Kidney (tissue), 14 donors: ENCODE measurements around the gene ZNF148. TPM values are rescaled to one million over a fixed set of nuclear protein-coding genes. Genes with fewer than 3 reads are reported as not detected.

ENCODE experiments used
- DNase-seq, 5 donors: peaks; one replicate each; pipeline ENCODE4 v3.0.0-alpha.2; 2013 to 2020
- FAIRE-seq: peaks from 2 replicates; lab custom pipeline; 2012; peaks lifted over from hg19 to GRCh38; lab: Jason Lieb, UNC
- H3K27ac ChIP-seq, 2 donors: one replicate each; pipeline ENCODE4 v1.7.0; 2013; ENCODE audit warnings: low read depth in 2 of 2, low read length in 2 of 2, inconsistent platforms in 1 of 2
- H3K27me3 ChIP-seq: one replicate; pipeline ENCODE4 v1.7.1; 2013; ENCODE audit warnings: low read length, inconsistent platforms; ENCODE audit not compliant: control insufficient read depth, insufficient read depth
- H3K36me3 ChIP-seq, 3 donors: one replicate each; pipeline versions ENCODE4 v1.7.0 to v1.7.1; 2013; ENCODE audit warnings: low read length in 3 of 3, control low read depth in 1 of 3, inconsistent platforms in 1 of 3; ENCODE audit not compliant: insufficient read depth in 3 of 3, control insufficient read depth in 2 of 3
- H3K4me1 ChIP-seq, 3 donors: one replicate each; pipeline versions ENCODE4 v1.7.0 to v1.7.1; 2013; ENCODE audit warnings: low read length in 3 of 3, inconsistent platforms in 1 of 3, low read depth in 1 of 3; ENCODE audit not compliant: control insufficient read depth in 2 of 3, insufficient read depth in 2 of 3
- H3K4me3 ChIP-seq, 3 donors: one replicate each; pipeline versions ENCODE4 v1.7.0 to v1.8.1; 2013; ENCODE audit warnings: low read length in 3 of 3, control low read depth in 1 of 3, inconsistent platforms in 1 of 3
- H3K9ac ChIP-seq, 3 donors: one replicate each; pipeline versions ENCODE4 v1.7.0 to v1.7.1; 2013; ENCODE audit warnings: low read length in 3 of 3, control low read depth in 1 of 3, inconsistent platforms in 1 of 3
- H3K9me3 ChIP-seq, 3 donors: one replicate each; pipeline versions ENCODE4 v1.7.0 to v1.7.1; 2013; ENCODE audit warnings: low read length in 3 of 3, control low read depth in 1 of 3, inconsistent platforms in 1 of 3; ENCODE audit not compliant: control insufficient read depth in 2 of 3, insufficient read depth in 1 of 3
- intact Hi-C: fragments of 100-400 bp; cut with DNase I; formaldehyde crosslinking; loops from one replicate; pipeline ENCODE4 v1.11.1; 2022
- polyA plus RNA-seq: library from polyadenylated mRNA; stranded (reverse); fragments of 350-450 nt; fragmentation: Illumina TruSeq; extraction: RNeasy Lipid Tissue Mini Kit (QIAGEN cat#74804); gene quantifications from one replicate; pipeline ENCODE4 v1.2.3, GENCODE V29; 2014; ENCODE audit warnings: low read depth, low replicate concordance; ENCODE audit not compliant: insufficient read depth
- total RNA-seq: library from RNA; stranded (reverse); fragmentation: NEBNext Ultra II Directional; extraction: Animal tissue kit (Norgen Biotek cat#: 25700); gene quantifications from one replicate; pipeline ENCODE4 v1.2.1, GENCODE V29; 2021
- TF ChIP-seq, protein P1 (sequence below): IDR thresholded peaks from 3 replicates; pipeline ENCODE4 v1.5.1; 2012; ENCODE audit warnings: mild to moderate bottlenecking, moderate library complexity, borderline replicate concordance; ENCODE audit not compliant: insufficient read depth; ENCODE audit errors: extremely low read depth
- donor health status: control.
- donor health status: control.
- donor health status: control.
- donor health status: control.
- donor health status: control.
- donor health status: DM: yes; HTN: yes; CAD: no.
- donor health status: Normal renal cell carcinoma (clear cell type).

Gene ZNF148
- total and polyA plus RNA-seq, 2 donors from 2014 or later: 5.4 to 74.4 TPM

DNA sequence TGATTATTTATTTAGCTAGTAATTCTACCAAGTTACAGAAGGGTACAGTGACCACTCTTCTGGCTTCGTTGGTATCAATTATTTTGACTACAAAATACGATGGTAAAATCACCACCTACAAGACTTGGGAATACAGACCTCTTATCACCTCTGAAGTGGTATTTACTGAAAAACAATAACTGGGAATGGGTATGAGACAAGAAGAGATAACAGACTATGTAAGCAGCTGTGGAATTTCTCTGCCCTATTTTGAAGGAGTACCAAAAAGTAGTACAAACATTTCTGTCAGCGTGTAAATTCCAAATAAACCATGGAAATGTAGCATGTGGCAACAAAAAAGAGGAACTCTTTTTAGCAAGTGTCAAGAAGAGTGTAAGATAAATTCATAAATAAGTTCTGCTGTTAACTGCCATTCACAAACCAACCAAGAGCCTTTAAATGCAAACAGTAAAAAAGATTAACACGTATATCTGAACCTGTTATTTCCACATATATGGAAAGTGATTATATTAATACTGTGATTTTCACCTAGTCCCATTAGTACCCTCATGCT lies 85.6 kb downstream of the ZNF148 start:
- H3K4me1 ChIP-seq: no peaks in the 10 kb centered on the region
- H3K9me3 ChIP-seq: no peaks in the 10 kb centered on the region
- H3K9ac ChIP-seq: no peak overlapping the region
- H3K27ac ChIP-seq: no peak overlapping the region
- FAIRE-seq (no peak), DNase-seq (no peak)
- TF ChIP-seq, protein P1, sequence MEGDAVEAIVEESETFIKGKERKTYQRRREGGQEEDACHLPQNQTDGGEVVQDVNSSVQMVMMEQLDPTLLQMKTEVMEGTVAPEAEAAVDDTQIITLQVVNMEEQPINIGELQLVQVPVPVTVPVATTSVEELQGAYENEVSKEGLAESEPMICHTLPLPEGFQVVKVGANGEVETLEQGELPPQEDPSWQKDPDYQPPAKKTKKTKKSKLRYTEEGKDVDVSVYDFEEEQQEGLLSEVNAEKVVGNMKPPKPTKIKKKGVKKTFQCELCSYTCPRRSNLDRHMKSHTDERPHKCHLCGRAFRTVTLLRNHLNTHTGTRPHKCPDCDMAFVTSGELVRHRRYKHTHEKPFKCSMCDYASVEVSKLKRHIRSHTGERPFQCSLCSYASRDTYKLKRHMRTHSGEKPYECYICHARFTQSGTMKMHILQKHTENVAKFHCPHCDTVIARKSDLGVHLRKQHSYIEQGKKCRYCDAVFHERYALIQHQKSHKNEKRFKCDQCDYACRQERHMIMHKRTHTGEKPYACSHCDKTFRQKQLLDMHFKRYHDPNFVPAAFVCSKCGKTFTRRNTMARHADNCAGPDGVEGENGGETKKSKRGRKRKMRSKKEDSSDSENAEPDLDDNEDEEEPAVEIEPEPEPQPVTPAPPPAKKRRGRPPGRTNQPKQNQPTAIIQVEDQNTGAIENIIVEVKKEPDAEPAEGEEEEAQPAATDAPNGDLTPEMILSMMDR: no peak
- no peaks in the 10 kb centered on the region for H3K27me3 ChIP-seq
- H3K36me3 ChIP-seq: peaks cover 0 to 4% (median 2%) of the 10 kb centered on the region in 3 donors
- no peak overlapping the region for H3K4me3 ChIP-seq
- intact Hi-C loops: no loop called here

DNA sequence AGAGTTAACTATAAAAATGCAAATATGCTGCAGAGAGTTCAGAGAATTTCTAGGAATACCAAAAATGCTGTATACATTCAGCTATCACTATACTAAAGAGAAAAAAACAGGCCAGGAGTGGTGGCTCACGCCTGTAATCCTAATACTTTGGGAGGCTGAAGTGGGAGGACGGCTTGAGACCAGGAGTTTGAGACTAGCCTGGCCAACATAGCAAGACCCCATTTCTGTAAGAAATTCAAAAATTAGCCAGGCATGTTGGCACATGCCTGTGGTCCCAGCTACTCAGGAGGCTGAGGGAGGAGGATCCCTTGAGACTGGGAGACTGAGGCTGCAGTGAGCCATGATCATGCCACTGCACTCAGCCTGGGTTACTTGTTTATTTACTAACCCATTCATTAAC lies 87.9 kb downstream of the ZNF148 start:
- intact Hi-C loops: no loop called here
- Histone ChIP-seq H3K27me3 (no peaks in the 10 kb centered on the region), H3K36me3 (peaks cover 0 to 9% (median 2%) of the 10 kb centered on the region in 3 donors), H3K9ac (no peak overlapping the region), H3K9me3 (no peaks in the 10 kb centered on the region), H3K4me3 (no peak overlapping the region), H3K4me1 (no peaks in the 10 kb centered on the region), H3K27ac (no peak overlapping the region)
- TF ChIP-seq, protein P1: no peak
- FAIRE-seq: no peak
- DNase-seq: no peak

DNA sequence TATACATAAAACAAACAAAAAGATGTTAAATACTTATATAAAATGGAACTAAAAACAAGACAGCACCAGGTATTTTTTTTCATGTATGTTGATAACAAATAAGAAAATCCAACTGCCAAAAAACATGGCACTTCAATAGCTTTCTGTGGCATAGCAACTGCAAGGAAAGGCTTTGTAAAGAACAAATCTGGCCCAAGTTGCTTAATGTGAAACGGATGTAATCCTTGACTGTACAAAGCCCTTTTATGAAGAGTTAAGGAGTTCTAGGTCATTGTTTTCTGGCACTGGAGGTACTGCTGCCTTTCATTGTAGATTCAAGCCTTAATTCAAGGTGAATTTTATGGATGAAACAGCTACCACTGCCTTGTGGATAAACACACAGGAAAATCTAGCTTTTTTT lies 93.7 kb downstream of the ZNF148 start:
- H3K9ac ChIP-seq: no peak overlapping the region
- H3K4me1 ChIP-seq: no peaks in the 10 kb centered on the region
- DNase-seq (peak in 1 of 5 donors; percentile 4), FAIRE-seq (no peak)
- H3K4me3 ChIP-seq: no peak overlapping the region
- intact Hi-C loops: no loop called here
- H3K36me3 ChIP-seq: peaks cover 0 to 5% (median 0%) of the 10 kb centered on the region in 3 donors
- TF ChIP-seq, protein P1: no peak
- no peak overlapping the region for H3K27ac ChIP-seq
- H3K9me3 ChIP-seq: no peaks in the 10 kb centered on the region
- no peaks in the 10 kb centered on the region for H3K27me3 ChIP-seq
